GM19468 (cell line): ENCODE results near the gene GABRG3.
"Not testable (repeated sequence)": the region's sequence is repeated elsewhere in the genome, so short reads cannot be mapped to it uniquely, and the experiment has no call there.

Experiments used
- ATAC-seq: cut with Tn5 transposase; IDR thresholded peaks from one replicate; pipeline ENCODE4 v1.9.1; 2021; ENCODE audit warnings: mild to moderate bottlenecking, moderate library complexity, moderate number of reproducible peaks; ENCODE audit not compliant: unreplicated experiment; ENCODE audit errors: extremely low read depth

Gene GABRG3

GRCh38 chr15:27166917-27167316 lies 195.9 kb downstream of the GABRG3 start:
- no peak for ATAC-seq

- ATAC-seq, result no peak
These were observed 196.8 kb downstream of the GABRG3 start for GRCh38 chr15:27167738-27168137.

- no peak for ATAC-seq
These were observed 199.9 kb downstream of the GABRG3 start for GRCh38 chr15:27170851-27171250.

GRCh38 chr15:27172821-27173220 lies 201.8 kb downstream of the GABRG3 start:
- ATAC-seq, result no peak

- no peak for ATAC-seq
These were observed 204.6 kb downstream of the GABRG3 start for GRCh38 chr15:27175472-27176153.

GRCh38 chr15:27176785-27177406 lies 205.9 kb downstream of the GABRG3 start:
- no peak for ATAC-seq

GRCh38 chr15:27179789-27180188 lies 208.8 kb downstream of the GABRG3 start:
- no peak for ATAC-seq

GRCh38 chr15:27182561-27183110 lies 211.7 kb downstream of the GABRG3 start:
- no peak for ATAC-seq

- no peak for ATAC-seq
These were observed 212.2 kb downstream of the GABRG3 start for GRCh38 chr15:27183201-27183600.

GRCh38 chr15:27191515-27191914 lies 220.5 kb downstream of the GABRG3 start:
- not testable (repeated sequence) for ATAC-seq

- ATAC-seq, result no peak
These were observed 225.7 kb downstream of the GABRG3 start for GRCh38 chr15:27196691-27197090.

- ATAC-seq, result no peak
These were observed 230.4 kb downstream of the GABRG3 start for GRCh38 chr15:27201425-27201824.

- ATAC-seq, result no peak
These were observed 239.2 kb downstream of the GABRG3 start for GRCh38 chr15:27210176-27210575.

- no peak for ATAC-seq
These were observed 243.1 kb downstream of the GABRG3 start for GRCh38 chr15:27214032-27214431.

GRCh38 chr15:27214961-27215360 lies 244.0 kb downstream of the GABRG3 start:
- ATAC-seq, result no peak

GRCh38 chr15:27218426-27218825 lies 247.4 kb downstream of the GABRG3 start:
- no peak for ATAC-seq

- ATAC-seq, result no peak
These were observed 248.7 kb downstream of the GABRG3 start for GRCh38 chr15:27219636-27220035.

- no peak for ATAC-seq
These were observed 249.2 kb downstream of the GABRG3 start for GRCh38 chr15:27220199-27220598.

- no peak for ATAC-seq
These were observed 251.5 kb downstream of the GABRG3 start for GRCh38 chr15:27222479-27222878.

GRCh38 chr15:27223179-27223578 lies 252.2 kb downstream of the GABRG3 start:
- no peak for ATAC-seq

GRCh38 chr15:27231811-27232210 lies 260.8 kb downstream of the GABRG3 start:
- ATAC-seq, result no peak

- ATAC-seq, result no peak
These were observed 261.9 kb downstream of the GABRG3 start for GRCh38 chr15:27232876-27233275.
